GM18951 (cell line): ENCODE measurements around the gene ATP11A.

Experiments used
- POLR2A ChIP-seq: IDR thresholded peaks from 4 replicates; pipeline ENCODE4 v1.6.1; 2011; ENCODE audit warnings: mild to moderate bottlenecking; ENCODE audit not compliant: insufficient read length, insufficient read depth; ENCODE audit errors: extremely low read depth
- in situ Hi-C: fragments of 300-500 bp; cut with MboI; formaldehyde crosslinking; loops from one replicate; pipeline ENCODE4 v1.12.0; 2022; ENCODE audit warnings: low sequenced_read_pairs, mixed read lengths, inconsistent platforms; ENCODE audit not compliant: unreplicated experiment

The ATP11A gene

DNA sequence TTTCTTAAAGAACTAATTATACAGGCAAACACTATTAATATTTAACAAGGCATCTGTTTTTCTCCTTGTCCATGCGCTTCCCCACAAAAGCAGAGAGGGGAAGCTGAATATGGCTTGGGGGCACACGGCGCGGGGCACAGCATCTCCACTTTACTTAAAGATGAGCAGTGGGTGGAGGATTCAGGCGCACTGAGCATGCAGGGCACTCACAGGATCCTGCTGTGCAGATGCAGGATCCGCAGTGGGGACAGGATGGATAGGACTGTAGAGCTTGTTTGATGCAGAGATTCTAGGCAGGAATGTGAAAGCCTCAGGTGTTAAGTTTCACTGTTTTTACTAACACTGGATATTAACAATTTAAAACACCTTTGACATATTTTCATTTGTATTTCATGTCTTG, 43.3 kb downstream of the ATP11A start:
- TF ChIP-seq POLR2A = no peak
- in situ Hi-C loops = no loop called here

DNA sequence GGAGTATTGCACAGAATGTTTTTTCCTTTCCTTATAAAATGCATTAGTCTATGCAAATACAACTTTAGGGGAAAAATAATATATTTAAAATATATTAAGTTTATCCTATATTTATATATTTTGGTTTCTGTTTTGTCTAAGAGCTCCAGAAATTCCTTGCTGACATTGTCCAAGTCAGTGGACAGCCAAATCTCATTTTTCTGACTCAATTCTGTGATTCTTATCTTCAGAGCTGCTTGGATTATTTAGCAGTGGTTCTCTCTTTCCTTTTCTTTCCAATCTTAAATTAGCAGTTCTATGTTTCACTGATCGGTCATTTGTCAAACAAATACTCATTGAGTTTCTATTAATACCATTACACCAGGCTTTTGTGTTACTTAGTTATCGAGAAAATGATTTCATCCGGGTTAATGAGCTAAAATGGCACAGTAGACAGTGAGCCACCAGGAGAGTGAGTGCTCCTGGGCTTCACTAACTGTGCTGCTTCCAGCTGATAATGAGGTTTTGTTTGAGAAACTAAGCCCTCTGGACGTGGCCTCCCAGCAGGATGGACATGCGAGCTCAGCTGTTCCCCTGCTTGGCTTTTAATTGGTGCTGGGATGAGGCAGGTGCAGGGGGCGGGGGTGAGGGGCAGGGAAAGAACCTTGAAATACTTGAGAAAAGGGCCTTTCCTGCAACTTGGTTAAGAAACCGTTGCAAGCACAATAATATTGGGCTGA, 44.0 kb downstream of the ATP11A start:
- in situ Hi-C loops = no loop called here
- no peak for TF ChIP-seq POLR2A

DNA sequence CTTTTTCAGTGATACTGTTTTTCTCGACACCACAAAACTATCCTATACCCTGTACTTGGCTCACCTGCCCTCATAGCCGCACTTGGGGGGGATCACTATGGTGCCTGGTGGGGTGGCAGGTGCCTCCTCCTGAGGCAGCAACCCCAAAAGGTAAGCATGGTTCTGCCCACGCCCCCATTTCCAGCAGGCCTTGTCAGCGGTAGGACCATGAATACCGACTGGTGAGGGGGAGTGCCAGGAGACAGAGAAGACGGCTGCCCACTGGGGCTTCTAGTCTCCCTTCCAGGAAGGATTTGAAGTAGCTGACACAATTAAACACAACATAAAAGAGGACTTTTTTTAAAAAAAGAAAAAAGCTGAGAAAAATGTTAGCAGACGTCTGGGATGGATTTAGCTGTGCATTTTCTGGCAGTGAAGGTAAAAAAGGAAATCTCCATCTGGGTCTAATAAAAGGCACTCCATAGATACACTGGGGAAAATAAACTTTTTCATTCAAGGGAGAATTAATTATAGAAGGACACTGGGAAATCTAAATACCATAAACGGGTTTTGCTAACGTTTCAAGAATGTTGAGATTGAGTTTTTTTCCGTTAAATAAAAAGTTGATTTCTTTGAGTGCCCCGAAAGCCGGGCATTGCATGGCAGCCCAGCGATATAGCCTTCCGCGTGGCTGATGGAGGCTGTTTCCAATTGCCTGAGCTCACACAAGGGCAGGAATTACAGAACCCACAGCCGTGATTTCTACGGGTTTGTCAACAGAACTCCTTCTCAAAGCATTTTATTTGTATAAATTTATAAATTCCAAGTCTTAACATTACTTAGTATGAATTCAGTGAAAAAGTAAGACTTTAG, 45.1 kb downstream of the ATP11A start:
- no peak for TF ChIP-seq POLR2A
- in situ Hi-C loops = no loop called here

DNA sequence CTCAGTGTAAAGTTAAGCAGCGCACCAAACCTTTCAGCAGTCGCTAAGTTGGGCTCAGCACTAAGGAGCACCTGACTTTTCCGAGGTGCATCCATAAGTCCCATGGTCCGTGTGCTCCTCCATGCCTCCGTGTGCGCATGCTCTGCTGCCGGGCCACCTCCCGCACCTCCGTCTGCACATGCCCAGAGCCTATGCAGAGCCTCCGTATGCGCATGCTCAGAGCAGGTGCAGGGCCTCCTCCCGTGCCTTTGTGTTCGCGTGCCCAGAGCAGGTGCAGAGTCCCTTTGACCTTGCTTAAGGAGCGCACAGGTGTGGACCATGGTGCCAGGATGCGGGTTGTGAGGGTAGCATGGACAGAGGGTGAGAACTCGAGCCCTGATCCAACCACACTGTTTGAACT, 46.0 kb downstream of the ATP11A start:
- in situ Hi-C loops = no loop called here

DNA sequence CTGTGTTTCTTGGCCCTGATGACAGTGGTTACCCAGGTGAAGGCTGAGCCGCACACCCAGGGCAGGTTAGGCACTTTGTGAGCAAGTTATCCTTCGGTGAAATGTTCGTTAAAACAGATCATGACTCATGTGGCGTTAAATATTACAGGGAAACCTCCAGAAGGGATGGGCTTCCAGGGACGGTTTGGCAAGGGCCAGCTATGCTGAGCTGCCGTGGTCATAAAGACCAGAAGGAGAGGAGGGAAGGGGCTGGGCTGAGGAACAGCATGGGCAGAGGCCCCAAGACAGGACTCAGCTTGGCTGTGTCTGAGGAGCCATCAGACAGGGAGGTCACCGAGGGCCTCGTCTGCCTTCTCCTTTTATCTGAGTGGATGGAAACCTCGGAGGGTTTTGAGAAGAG, 47.5 kb downstream of the ATP11A start:
- TF ChIP-seq POLR2A = no peak
- in situ Hi-C loops = no loop called here

More for the DNA sequence above, 46.0 kb downstream of the ATP11A start:
- TF ChIP-seq POLR2A = no peak

DNA sequence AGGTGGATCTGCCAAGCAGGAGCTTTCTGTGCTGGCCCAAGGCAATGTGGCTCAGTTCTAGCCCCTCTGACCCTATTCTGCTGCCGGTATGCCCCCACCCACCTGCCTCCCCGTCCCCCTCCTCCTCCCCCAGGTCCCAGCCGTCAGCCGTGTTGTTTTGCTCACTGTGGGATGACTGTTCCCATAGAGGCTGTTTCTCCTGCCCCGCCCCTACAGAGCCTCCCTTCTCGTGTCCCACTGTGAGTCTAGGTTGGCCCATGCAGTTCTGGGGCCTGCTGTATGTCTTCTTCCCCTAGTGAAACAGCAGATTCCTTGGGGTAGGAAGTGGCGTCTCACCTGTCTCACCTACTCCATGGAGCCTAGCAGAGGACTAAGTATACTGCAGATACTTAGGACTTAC, 48.8 kb downstream of the ATP11A start:
- no peak for TF ChIP-seq POLR2A
- in situ Hi-C loops = no loop called here

- in situ Hi-C loops = no loop called here
- TF ChIP-seq POLR2A = no peak
Measured at GRCh38 chr13:112740502-112741131, 50.8 kb downstream of the ATP11A start.

- in situ Hi-C loops = no loop called here
- TF ChIP-seq POLR2A = no peak
Measured at GRCh38 chr13:112741185-112741755, 51.4 kb downstream of the ATP11A start.

DNA sequence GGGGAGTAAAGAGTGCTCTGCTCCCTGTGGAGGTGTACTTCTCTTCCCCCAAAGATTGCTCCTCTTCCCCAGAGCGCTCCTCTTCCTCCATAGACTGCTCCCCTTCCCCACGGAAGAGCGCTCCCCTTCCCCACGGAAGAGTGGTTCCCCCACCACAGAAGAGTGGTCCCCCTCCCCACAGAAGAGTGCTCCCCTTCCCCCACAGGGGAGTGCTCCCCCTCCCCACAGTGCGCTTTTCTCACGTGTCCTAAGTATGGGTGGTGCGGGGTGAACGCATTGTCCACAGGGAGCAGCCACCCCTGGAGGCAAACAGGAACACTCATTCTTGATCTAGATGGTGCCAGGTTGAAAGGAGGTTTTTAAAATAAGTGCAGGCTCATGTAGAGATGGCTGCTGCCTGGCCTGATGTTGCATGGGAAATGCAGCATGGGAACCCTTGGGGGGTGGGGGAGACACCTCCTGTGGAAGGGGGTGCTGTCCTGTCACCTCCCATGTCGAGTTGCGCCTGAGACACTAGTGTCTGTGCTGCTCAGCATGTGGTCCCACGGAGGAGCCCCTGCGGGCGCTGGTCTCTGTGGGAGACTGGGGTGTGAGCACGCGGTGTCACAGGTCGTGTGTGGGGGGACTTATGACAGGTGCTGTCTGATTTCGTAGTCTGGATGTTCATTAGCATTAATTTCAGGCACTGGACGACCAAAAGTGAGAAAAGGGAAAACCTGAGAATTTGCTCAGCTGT, 52.2 kb downstream of the ATP11A start:
- TF ChIP-seq POLR2A = no peak
- in situ Hi-C loops = no loop called here

DNA sequence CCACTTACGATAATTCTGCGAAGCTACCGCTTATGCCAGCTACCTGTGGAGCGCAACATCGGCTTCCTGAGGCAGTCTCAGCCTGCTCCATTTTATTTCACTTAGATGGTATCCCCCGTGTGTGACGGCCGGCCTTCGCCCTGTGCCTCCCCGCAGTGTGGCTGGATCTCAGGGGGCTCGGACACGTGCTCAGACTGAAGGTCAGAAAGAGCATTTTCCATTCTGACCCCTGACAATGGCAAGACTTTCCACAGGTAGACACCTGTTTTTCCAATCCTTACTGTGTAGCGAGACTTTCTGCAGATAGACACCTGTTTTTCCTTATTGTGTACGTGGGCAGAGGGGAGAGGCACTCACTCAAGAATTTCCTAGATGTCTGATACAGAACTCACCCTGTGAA, 52.7 kb downstream of the ATP11A start:
- in situ Hi-C loops = no loop called here
- no peak for TF ChIP-seq POLR2A

GRCh38 chr13:112743451-112744167, 53.8 kb downstream of the ATP11A start:
- in situ Hi-C loops = no loop called here
- no peak for TF ChIP-seq POLR2A
